Uterus (tissue), 4 donors: ENCODE data around the gene ABLIM2. TPM values are rescaled to one million over a fixed set of nuclear protein-coding genes. Genes with fewer than 3 reads are reported as not detected.

ENCODE experiments used
- DNase-seq, 2 donors: peaks; one replicate each; pipeline ENCODE4 v3.0.0-alpha.2; 2019 to 2020
- H3K27ac ChIP-seq, 2 donors: fragments of 200-600 bp; sonication (generic); 1 replicate in 1 of 2; 2 replicates in 1 of 2; pipeline ENCODE4 v1.5.1; 2016 to 2018
- H3K27me3 ChIP-seq, 2 donors: fragments of 200-600 bp; sonication (generic); one replicate each; pipeline ENCODE4 v1.5.1; 2018 to 2019; ENCODE audit warnings: control low read depth in 1 of 2
- H3K36me3 ChIP-seq, 2 donors: fragments of 200-600 bp; sonication (generic); one replicate each; pipeline ENCODE4 v1.5.1; 2019; ENCODE audit warnings: control low read depth in 1 of 2
- H3K4me1 ChIP-seq, 2 donors: fragments of 200-600 bp; sonication (generic); one replicate each; pipeline ENCODE4 v1.5.1; 2018 to 2019; ENCODE audit warnings: control low read depth in 1 of 2
- H3K4me3 ChIP-seq, 2 donors: fragments of 200-600 bp; sonication (generic); 1 replicate in 1 of 2; 2 replicates in 1 of 2; pipeline ENCODE4 v1.5.1; 2018 to 2019; ENCODE audit warnings: mild to moderate bottlenecking in 1 of 2
- H3K9me3 ChIP-seq, 2 donors: fragments of 200-600 bp; sonication (generic); one replicate each; pipeline ENCODE4 v1.5.1; 2019; ENCODE audit warnings: control low read depth in 1 of 2
- CTCF ChIP-seq, 4 experiments: fragments of 200-600 bp in 2 of 4; fragments of 450-650 bp in 2 of 4; sonication (generic) in 2 of 4; IDR thresholded peaks; one replicate each; pipeline ENCODE4 v1.5.1; 2016 to 2019; ENCODE audit warnings: antibody characterized with exemption in 4 of 4, mild to moderate bottlenecking in 2 of 4, moderate library complexity in 1 of 4
- POLR2A ChIP-seq, 2 donors: fragments of 450-650 bp; IDR thresholded peaks; one replicate each; pipeline ENCODE4 v1.6.1; 2016; ENCODE audit warnings: antibody characterized with exemption in 2 of 2, mild to moderate bottlenecking in 1 of 2, moderate library complexity in 1 of 2
- intact Hi-C: fragments of 100-400 bp; cut with DNase I; formaldehyde crosslinking; loops from one replicate; pipeline ENCODE4 v1.15.1; 2023; ENCODE audit warnings: low total_unique reads
- total RNA-seq, 4 donors: library from RNA; depleted of rRNA in 3 of 4; stranded (reverse); fragments of >200 nt in 3 of 4; gene quantifications; one replicate each; pipeline versions ENCODE4 v1.1.0 to v1.2.4, GENCODE V29; 2014 to 2023
- donor health status: DM: yes; HTN: yes; CAD: no.

ABLIM2 gene
- total RNA-seq, 4 donors from 2014 or later = 0.77 to 6.0 (median 1.5) TPM

GRCh38 chr4:8128100-8128856, 30.3 kb downstream of the ABLIM2 start:
- intact Hi-C loops = no loop called here
- H3K4me3 ChIP-seq = no peak overlapping the region
- TF ChIP-seq POLR2A (IDR thresholded peaks at IDR 0.05) (no peak), CTCF (IDR thresholded peaks at IDR 0.05) (no peak)
- H3K9me3 ChIP-seq = no peaks in the 10 kb centered on the region
- no peaks in the 10 kb centered on the region for H3K36me3 ChIP-seq
- no peak for DNase-seq
- H3K27ac ChIP-seq = no peak overlapping the region
- H3K27me3 ChIP-seq = no peaks in the 10 kb centered on the region
- no peaks in the 10 kb centered on the region for H3K4me1 ChIP-seq

GRCh38 chr4:8127051-8127826, 31.4 kb downstream of the ABLIM2 start:
- intact Hi-C loops = no loop called here
- TF ChIP-seq CTCF (IDR thresholded peaks at IDR 0.05) = no peak
- no peak for TF ChIP-seq POLR2A (IDR thresholded peaks at IDR 0.05)
- no peaks in the 10 kb centered on the region for H3K4me1 ChIP-seq
- DNase-seq = no peak
- H3K27me3 ChIP-seq = no peaks in the 10 kb centered on the region
- H3K9me3 ChIP-seq = no peaks in the 10 kb centered on the region
- H3K4me3 ChIP-seq = no peak overlapping the region
- H3K36me3 ChIP-seq = no peaks in the 10 kb centered on the region
- H3K27ac ChIP-seq = no peak overlapping the region

- H3K36me3 ChIP-seq = no peaks in the 10 kb centered on the region
- TF ChIP-seq POLR2A (IDR thresholded peaks at IDR 0.05) (no peak), CTCF (IDR thresholded peaks at IDR 0.05) (no peak)
- no peaks in the 10 kb centered on the region for H3K4me1 ChIP-seq
- H3K9me3 ChIP-seq = no peaks in the 10 kb centered on the region
- no peak for DNase-seq
- intact Hi-C loops = no loop called here
- no peak overlapping the region for H3K4me3 ChIP-seq
- H3K27ac ChIP-seq = no peak overlapping the region
- H3K27me3 ChIP-seq = no peaks in the 10 kb centered on the region
Observed at GRCh38 chr4:8126523-8126922, 32.1 kb downstream of the ABLIM2 start.

- H3K4me3 ChIP-seq = no peak overlapping the region
- H3K9me3 ChIP-seq = no peaks in the 10 kb centered on the region
- no peak overlapping the region for H3K27ac ChIP-seq
- TF ChIP-seq POLR2A (IDR thresholded peaks at IDR 0.05) (no peak), CTCF (IDR thresholded peaks at IDR 0.05) (no peak)
- no peak for DNase-seq
- no peaks in the 10 kb centered on the region for H3K4me1 ChIP-seq
- H3K27me3 ChIP-seq = no peaks in the 10 kb centered on the region
- intact Hi-C loops = no loop called here
- H3K36me3 ChIP-seq = no peaks in the 10 kb centered on the region
Observed at GRCh38 chr4:8125526-8126056, 33.0 kb downstream of the ABLIM2 start.

GRCh38 chr4:8123870-8124269, 34.7 kb downstream of the ABLIM2 start:
- Histone ChIP-seq H3K27ac (no peak overlapping the region), H3K9me3 (no peaks in the 10 kb centered on the region), H3K4me1 (no peaks in the 10 kb centered on the region), H3K36me3 (no peaks in the 10 kb centered on the region), H3K27me3 (no peaks in the 10 kb centered on the region), H3K4me3 (no peak overlapping the region)
- intact Hi-C loops = no loop called here
- TF ChIP-seq CTCF (IDR thresholded peaks at IDR 0.05) (no peak), POLR2A (IDR thresholded peaks at IDR 0.05) (no peak)
- no peak for DNase-seq
